Cerebellar cortex (tissue), 1 donor: Measurements from ENCODE around the gene AHR.
"Not testable (repeated sequence)": the region's sequence is repeated elsewhere in the genome, so short reads cannot be mapped to it uniquely, and the experiment has no call there.

Experiments used
- DNase-seq: peaks from one replicate; pipeline ENCODE4 v3.0.0-alpha.2; 2015; ENCODE audit warnings: low spot score

The AHR gene

GRCh38 chr7:17380736-17381662 lies 82.5 kb downstream of the AHR start:
- no peak for DNase-seq

DNA sequence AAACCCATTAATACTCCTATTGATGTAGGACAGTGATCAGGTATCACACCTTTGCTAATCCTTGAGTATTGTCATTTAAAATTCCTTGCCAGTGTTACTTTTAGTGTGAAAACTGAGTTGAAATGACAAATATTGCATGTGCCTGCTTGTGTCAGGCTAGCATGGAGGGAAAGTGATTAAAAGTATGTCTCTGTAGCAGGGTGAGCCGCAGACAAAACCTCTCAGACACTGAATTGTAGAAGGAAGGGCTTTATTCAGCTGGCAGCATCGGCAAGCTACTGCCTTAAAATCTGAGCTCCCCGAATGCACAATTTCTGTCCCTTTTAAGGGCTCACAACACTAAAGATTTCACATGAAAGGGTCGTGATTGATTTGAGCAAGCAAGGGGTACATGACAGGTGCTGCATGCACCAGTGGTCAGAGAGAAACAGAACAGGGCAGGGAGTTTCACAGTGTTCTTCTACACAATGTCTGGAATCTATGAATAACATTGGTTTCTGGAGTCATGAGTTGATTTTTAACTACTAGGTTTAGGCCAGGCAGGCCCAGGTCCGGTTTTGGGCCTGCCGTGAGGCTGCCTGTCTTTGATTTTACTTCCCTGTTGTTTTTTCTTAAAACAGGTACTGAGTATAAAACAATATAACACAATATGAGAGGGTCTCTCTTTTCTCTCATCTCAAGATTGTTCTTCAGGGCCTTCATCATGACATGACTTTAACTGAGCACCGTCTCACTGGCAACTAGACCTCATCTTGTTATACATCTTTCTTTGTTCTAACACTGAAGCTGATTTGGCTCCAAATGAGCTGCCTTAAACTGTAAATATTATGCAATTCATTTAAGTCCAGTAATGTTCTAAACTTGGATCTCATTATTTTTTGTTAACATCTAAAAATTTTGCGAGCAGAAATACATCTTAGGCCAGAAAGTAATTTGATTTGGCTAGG lies 84.2 kb downstream of the AHR start:
- DNase-seq, result not testable (repeated sequence)

DNA sequence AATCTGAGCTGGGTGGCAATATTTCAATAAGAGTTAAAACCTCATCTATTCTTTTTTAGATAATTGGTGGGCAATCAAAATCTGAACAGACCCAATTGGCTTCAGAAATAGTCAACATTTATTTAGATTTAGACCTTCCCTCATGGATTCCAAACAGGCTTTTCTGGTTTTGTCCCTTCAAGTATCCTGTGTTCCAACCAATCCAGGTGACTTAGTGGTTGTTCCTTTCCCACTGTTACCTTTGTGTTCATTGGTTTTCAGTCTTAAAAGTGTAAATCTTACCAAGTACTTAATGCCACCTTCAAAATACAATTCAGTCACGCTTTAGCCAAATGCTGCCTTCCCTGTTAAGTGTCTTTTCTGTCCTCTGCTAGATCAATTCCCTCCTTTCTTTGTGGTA lies 85.9 kb downstream of the AHR start:
- DNase-seq, result no peak

DNA sequence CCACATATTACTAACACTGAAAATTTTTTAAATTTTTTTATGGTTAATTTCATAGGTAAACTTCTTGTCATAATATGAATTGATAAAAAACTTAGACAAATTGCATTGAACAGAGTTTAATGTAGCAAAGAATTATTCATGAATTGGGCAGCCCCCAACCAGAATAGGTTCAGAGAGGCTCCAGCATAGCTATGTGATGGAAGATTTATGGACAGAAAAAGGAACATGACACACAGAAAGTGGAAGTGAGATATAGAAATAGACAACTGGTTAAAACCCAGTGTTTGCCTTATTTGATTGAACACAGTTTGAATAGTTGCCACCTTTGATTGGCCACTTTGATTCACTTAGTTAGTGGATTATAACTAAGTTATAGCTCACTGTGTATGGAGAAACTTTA lies 87.2 kb downstream of the AHR start:
- DNase-seq, result no peak

- DNase-seq, result no peak
Measured at GRCh38 chr7:17390392-17390791, 91.9 kb downstream of the AHR start.

DNA sequence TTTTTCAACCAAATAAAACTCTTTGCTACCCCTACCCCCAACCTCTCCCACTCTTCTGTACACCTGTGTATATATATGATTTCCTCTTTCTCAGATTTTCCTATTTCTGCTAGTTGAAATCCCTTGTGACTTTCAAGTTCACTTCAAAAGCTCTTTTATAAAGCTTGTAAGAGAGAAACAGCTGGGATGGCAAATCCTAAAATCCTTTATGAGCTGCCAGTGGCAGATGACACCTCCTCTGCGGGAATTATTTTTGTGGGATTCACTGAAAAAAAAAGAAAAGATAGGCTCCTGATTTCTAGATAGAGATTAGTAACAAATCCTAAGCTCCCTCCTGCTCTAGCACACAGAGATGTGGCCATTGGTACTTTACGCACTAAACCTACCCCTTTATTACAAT lies 92.9 kb downstream of the AHR start:
- DNase-seq, result no peak

- DNase-seq, result no peak
Measured at GRCh38 chr7:17392846-17393245, 94.4 kb downstream of the AHR start.

- DNase-seq, result not testable (repeated sequence)
Measured at GRCh38 chr7:17394563-17394962, 96.1 kb downstream of the AHR start.
